Parietal lobe (tissue), 2 donors: ENCODE measurements around the gene FMO3. TPM values are rescaled to one million over a fixed set of nuclear protein-coding genes. Genes with fewer than 3 reads are reported as not detected.

ENCODE experiments used
- small RNA-seq: library from RNA; depleted of rRNA; stranded (forward); fragments of <200 nt; gene quantifications from one replicate; pipeline ENCODE3, GENCODE V24; 2014; ENCODE audit warnings: low replicate concordance
- total RNA-seq: library from RNA; depleted of rRNA; stranded (reverse); fragments of >200 nt; gene quantifications from one replicate; pipeline ENCODE4 v1.2.3, GENCODE V29; 2014

FMO3 gene
- not detected for total RNA-seq

GRCh38 chr1:171090604-171091003 is at the start of gene FMO3:
FMO3 (plus strand) TSS chr1:171090905; CDS start chr1:171092659, 1,754 bp downstream.

Small RNA genes lying within 50 kb of the gene (small RNA-seq; reads per million reads assigned to genes)
- 0.12 reads per million for gene MIR1295A

Other genes starting within 250 kb of the FMO3 start
- gene MROH9, start 155.4 kb upstream of the FMO3 start, total RNA-seq: not detected
- under 0.01 TPM for gene FMO2, start 94.4 kb downstream of the FMO3 start, total RNA-seq
- gene FMO1, start 157.6 kb downstream of the FMO3 start, total RNA-seq: 3.1 TPM
- 1.9 TPM for gene FMO4, start 223.3 kb downstream of the FMO3 start, total RNA-seq